ENCODE data around the gene ZNF488. TPM values are rescaled to one million over a fixed set of nuclear protein-coding genes. Genes with fewer than 3 reads are reported as not detected.

ZNF488 gene
- total RNA-seq, 1 experiment from 2014 or later: 2.2 TPM

DNA sequence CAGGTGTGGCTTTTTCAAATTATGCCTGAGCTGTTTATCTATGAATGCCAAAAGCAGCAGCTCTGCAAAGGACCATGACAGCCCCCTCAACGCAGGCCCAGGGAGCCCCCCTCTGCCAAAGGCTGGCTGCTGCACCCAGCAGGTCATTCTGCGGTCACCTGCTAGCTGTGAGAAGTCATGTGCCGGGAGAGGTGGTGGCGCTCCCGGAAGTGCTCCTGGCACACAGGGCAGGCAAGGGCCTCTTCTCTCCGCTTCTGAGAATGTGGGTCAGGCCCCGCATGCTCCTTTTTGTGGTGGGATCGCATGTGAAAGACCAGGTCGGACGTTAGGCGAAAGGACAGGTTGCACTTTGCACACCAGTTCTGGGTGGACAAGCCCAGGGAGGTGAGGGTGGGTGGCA, 16.4 kb downstream of the ZNF488 start:
- BruUV-seq (replicated peaks): no TSS peak
- DNase-seq: no peak
- H3K27ac Mint-ChIP-seq (ENCODE audit: unreplicated experiment): no peak overlapping the region
- TF ChIP-seq, protein P1, sequence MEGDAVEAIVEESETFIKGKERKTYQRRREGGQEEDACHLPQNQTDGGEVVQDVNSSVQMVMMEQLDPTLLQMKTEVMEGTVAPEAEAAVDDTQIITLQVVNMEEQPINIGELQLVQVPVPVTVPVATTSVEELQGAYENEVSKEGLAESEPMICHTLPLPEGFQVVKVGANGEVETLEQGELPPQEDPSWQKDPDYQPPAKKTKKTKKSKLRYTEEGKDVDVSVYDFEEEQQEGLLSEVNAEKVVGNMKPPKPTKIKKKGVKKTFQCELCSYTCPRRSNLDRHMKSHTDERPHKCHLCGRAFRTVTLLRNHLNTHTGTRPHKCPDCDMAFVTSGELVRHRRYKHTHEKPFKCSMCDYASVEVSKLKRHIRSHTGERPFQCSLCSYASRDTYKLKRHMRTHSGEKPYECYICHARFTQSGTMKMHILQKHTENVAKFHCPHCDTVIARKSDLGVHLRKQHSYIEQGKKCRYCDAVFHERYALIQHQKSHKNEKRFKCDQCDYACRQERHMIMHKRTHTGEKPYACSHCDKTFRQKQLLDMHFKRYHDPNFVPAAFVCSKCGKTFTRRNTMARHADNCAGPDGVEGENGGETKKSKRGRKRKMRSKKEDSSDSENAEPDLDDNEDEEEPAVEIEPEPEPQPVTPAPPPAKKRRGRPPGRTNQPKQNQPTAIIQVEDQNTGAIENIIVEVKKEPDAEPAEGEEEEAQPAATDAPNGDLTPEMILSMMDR (IDR thresholded peaks at IDR 0.05; ENCODE audit: unreplicated experiment): no peak
- CTCF ChIA-PET: no interaction called here
- peaks cover 5% of the 10 kb centered on the region for H3K4me1 Mint-ChIP-seq (ENCODE audit: low read depth, unreplicated experiment)
- H3K9me3 Mint-ChIP-seq (ENCODE audit: low read depth, unreplicated experiment): no peaks in the 10 kb centered on the region
- H3K4me3 Mint-ChIP-seq (ENCODE audit: low read depth, unreplicated experiment): no peak overlapping the region
- no peaks in the 10 kb centered on the region for H3K27me3 Mint-ChIP-seq (ENCODE audit: unreplicated experiment)
- intact Hi-C loops (cut with micrococcal nuclease; ENCODE audit: unreplicated experiment): no loop called here
- H3K36me3 Mint-ChIP-seq (ENCODE audit: insufficient read depth, unreplicated experiment): no peaks in the 10 kb centered on the region

DNA sequence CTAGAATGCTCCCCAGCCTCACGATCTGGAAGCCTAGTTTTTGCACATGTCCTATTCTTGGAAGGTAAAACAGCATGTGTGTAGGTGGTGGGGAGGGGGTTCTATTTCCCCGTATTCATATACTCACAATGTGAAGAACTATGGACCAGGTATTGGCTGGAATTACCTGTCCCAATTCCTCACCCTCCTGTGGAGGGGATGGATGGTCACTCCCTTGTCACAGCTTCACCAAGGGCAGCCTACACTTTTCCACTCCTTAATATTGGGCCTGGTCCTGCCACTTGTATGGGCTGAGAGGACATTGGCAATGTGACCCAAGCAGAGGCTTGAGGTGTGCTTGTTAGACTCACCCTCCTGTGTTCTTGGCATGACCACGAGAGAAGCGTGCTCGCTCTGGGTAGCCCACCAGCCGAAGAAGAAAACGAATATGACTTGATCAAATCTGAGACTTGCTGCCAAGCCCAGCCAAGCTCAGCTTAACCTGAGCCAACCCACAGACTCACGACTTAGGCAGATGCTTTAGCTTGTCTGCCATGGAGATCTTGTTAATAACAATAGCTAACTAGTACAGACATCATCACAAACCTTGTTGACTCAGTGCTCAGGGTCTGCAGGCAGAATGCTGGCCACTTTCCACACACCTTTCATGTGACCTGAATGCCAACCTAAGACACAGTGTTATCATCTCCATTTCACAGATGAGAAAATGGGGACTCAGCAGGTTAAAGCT, 17.2 kb downstream of the ZNF488 start:
- H3K36me3 Mint-ChIP-seq (ENCODE audit: insufficient read depth, unreplicated experiment): no peaks in the 10 kb centered on the region
- no TSS peak for BruUV-seq (replicated peaks)
- intact Hi-C loops (cut with micrococcal nuclease; ENCODE audit: unreplicated experiment): no loop called here
- TF ChIP-seq, protein P1 (IDR thresholded peaks at IDR 0.05; ENCODE audit: unreplicated experiment): no peak
- CTCF ChIA-PET: no interaction called here
- H3K27ac Mint-ChIP-seq (ENCODE audit: unreplicated experiment): no peak overlapping the region
- H3K4me1 Mint-ChIP-seq (ENCODE audit: low read depth, unreplicated experiment): peaks cover 12% of the 10 kb centered on the region
- H3K27me3 Mint-ChIP-seq (ENCODE audit: unreplicated experiment): no peaks in the 10 kb centered on the region
- H3K9me3 Mint-ChIP-seq (ENCODE audit: low read depth, unreplicated experiment): no peaks in the 10 kb centered on the region
- no peak for DNase-seq
- no peak overlapping the region for H3K4me3 Mint-ChIP-seq (ENCODE audit: low read depth, unreplicated experiment)

DNA sequence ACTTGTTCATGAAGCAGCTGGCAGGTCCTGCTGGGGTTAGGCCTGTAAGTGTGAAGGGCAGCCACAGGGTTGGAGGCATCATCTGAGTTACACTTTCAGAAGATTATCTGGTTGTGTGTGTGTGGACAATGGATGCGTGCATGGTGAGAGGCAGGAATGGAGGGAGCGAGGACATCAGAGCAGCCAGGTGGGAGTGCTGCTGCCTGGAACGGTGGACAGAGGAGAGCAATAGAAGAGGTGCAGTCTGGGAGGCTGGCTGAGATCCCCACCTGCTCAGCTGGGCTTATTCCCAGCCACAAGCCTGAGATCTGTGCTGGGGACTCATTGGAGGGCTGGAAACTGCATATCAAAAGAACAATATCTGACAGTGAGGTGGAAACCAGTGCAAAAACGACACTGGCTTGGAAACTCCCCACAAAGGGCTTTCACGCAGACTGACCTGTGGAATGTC, 17.9 kb downstream of the ZNF488 start:
- H3K27me3 Mint-ChIP-seq (ENCODE audit: unreplicated experiment): no peaks in the 10 kb centered on the region
- no peak overlapping the region for H3K27ac Mint-ChIP-seq (ENCODE audit: unreplicated experiment)
- intact Hi-C loops (cut with micrococcal nuclease; ENCODE audit: unreplicated experiment): no loop called here
- H3K4me3 Mint-ChIP-seq (ENCODE audit: low read depth, unreplicated experiment): no peak overlapping the region
- no peaks in the 10 kb centered on the region for H3K36me3 Mint-ChIP-seq (ENCODE audit: insufficient read depth, unreplicated experiment)
- CTCF ChIA-PET: no interaction called here
- no peak for DNase-seq
- TF ChIP-seq, protein P1 (IDR thresholded peaks at IDR 0.05; ENCODE audit: unreplicated experiment): no peak
- no peaks in the 10 kb centered on the region for H3K9me3 Mint-ChIP-seq (ENCODE audit: low read depth, unreplicated experiment)
- no TSS peak for BruUV-seq (replicated peaks)
- H3K4me1 Mint-ChIP-seq (ENCODE audit: low read depth, unreplicated experiment): peaks cover 14% of the 10 kb centered on the region

DNA sequence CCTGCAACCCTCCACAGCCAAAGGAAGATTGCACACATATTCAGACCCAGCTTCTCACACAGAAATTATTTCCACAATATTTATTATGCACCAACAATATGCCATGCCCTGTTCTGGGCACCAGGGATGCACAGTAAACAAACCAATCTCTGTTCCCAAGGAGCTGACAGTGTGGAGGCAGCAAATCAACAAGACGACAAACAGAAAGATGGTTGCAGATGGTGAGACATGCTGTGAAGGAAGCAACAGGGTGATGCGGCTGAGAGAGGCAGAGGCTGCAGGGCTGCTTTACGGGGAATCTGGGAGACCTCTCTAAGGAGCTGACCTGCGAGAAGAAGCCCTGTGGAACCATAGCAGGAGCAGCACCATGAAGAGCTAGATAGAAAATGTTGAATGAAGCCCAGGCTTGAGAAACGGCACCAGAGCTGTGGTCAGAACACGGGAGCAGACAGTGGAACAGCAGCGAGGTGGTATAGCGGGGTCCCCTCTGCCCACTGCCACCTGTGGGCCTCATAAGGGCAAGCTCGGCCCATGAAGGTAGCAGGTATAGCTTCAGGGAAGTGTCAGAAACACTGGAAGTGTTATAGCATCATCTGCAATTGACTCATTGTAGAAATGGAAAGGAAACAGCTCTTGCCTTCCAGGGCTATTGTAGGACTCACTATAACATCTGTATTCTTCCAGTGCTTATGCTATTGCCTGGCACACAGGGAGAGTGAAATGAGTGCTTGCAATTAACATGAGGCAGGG, 18.5 kb downstream of the ZNF488 start:
- no peak overlapping the region for H3K4me3 Mint-ChIP-seq (ENCODE audit: low read depth, unreplicated experiment)
- intact Hi-C loops (cut with micrococcal nuclease; ENCODE audit: unreplicated experiment): no loop called here
- no peak for DNase-seq
- BruUV-seq (replicated peaks): no TSS peak
- H3K27ac Mint-ChIP-seq (ENCODE audit: unreplicated experiment): no peak overlapping the region
- TF ChIP-seq, protein P1 (IDR thresholded peaks at IDR 0.05; ENCODE audit: unreplicated experiment): no peak
- peaks cover 14% of the 10 kb centered on the region for H3K4me1 Mint-ChIP-seq (ENCODE audit: low read depth, unreplicated experiment)
- no peaks in the 10 kb centered on the region for H3K9me3 Mint-ChIP-seq (ENCODE audit: low read depth, unreplicated experiment)
- CTCF ChIA-PET: no interaction called here
- no peaks in the 10 kb centered on the region for H3K36me3 Mint-ChIP-seq (ENCODE audit: insufficient read depth, unreplicated experiment)
- H3K27me3 Mint-ChIP-seq (ENCODE audit: unreplicated experiment): no peaks in the 10 kb centered on the region
